H1 (cell line): Measurements from ENCODE around the gene SIGLEC6. TPM values are rescaled to one million over a fixed set of nuclear protein-coding genes. Genes with fewer than 3 reads are reported as not detected.

Experiments
- CTCF ChIA-PET: fragments of 300-600 bp; sonication (Branson Sonifier 250); formaldehyde crosslinking; loops from one replicate; lab custom pipeline; 2021; ENCODE audit not compliant: partially characterized antibody; lab: Charles Lee
- POLR2A ChIA-PET: fragments of 300-600 bp; sonication (Branson Sonifier 250); formaldehyde crosslinking; loops from one replicate; lab custom pipeline; 2021; ENCODE audit warnings: inconsistent platforms; ENCODE audit not compliant: partially characterized antibody; lab: Charles Lee
- DNase-seq, 2 experiments: peaks; one replicate each; pipeline versions ENCODE4 v3.0.0 to v3.0.0-alpha.2; 2010 to 2022; ENCODE audit warnings: low spot score in 2 of 2, low read depth in 1 of 2, mixed read lengths in 1 of 2
- FAIRE-seq: peaks from 2 replicates; lab custom pipeline; 2011; peaks lifted over from hg19 to GRCh38; lab: Jason Lieb, UNC
- H2AFZ ChIP-seq: 2 replicates; pipeline ENCODE4 v1.8.1; 2012; ENCODE audit warnings: low read length, inconsistent platforms
- H2AK5ac ChIP-seq: 2 replicates; pipeline ENCODE4 v1.6.1; 2013; ENCODE audit warnings: low read depth, low read length
- H2BK120ac ChIP-seq: replicated peaks from 2 replicates; pipeline ENCODE3; 2013; ENCODE audit warnings: low read depth, low read length, inconsistent platforms
- H2BK12ac ChIP-seq: 2 replicates; pipeline ENCODE4 v1.6.1; 2013; ENCODE audit warnings: low read depth, low read length
- H2BK15ac ChIP-seq: 2 replicates; pipeline ENCODE4 v1.6.1; 2013; ENCODE audit warnings: low read length
- H2BK20ac ChIP-seq: 2 replicates; pipeline ENCODE4 v1.6.1; 2013; ENCODE audit warnings: low read length
- H2BK5ac ChIP-seq: 2 replicates; pipeline ENCODE4 v1.6.1; 2013; ENCODE audit warnings: low read depth, low read length
- H3K14ac ChIP-seq: 2 replicates; pipeline ENCODE4 v1.6.1; 2013; ENCODE audit warnings: inconsistent platforms; ENCODE audit not compliant: insufficient read length
- H3K18ac ChIP-seq: 2 replicates; pipeline ENCODE4 v1.6.1; 2013; ENCODE audit warnings: low read length; ENCODE audit errors: extremely low read depth
- H3K23ac ChIP-seq: 2 replicates; pipeline ENCODE4 v1.6.1; 2013; ENCODE audit warnings: inconsistent platforms; ENCODE audit not compliant: insufficient read length
- H3K23me2 ChIP-seq: 2 replicates; pipeline ENCODE4 v1.6.1; 2013; ENCODE audit warnings: low read depth, low read length
- H3K27ac ChIP-seq: 2 replicates; pipeline ENCODE4 v1.6.1; 2011; ENCODE audit warnings: low read depth, low read length, inconsistent platforms
- H3K27me3 ChIP-seq, 4 experiments: replicated peaks in 1 of 4; 1 replicate in 1 of 4; 2 replicates in 3 of 4; pipeline versions ENCODE4 v1.6.1 to v1.8.1; 2011 to 2013; ENCODE audit warnings: low read length in 3 of 4, mild to moderate bottlenecking in 3 of 4, inconsistent platforms in 2 of 4, mixed read lengths in 2 of 4, moderate library complexity in 1 of 4; ENCODE audit not compliant: control insufficient read depth in 3 of 4, insufficient read depth in 3 of 4; ENCODE audit errors: extremely low read depth in 1 of 4
- H3K36me3 ChIP-seq, 4 experiments: 2 replicates each; pipeline versions ENCODE4 v1.6.1 to v1.8.1; 2011 to 2013; ENCODE audit warnings: mild to moderate bottlenecking in 4 of 4, low read length in 3 of 4, moderate library complexity in 2 of 4, control low read depth in 1 of 4, inconsistent platforms in 1 of 4; ENCODE audit not compliant: insufficient read depth in 4 of 4, control insufficient read depth in 2 of 4
- H3K4ac ChIP-seq: replicated peaks from 2 replicates; pipeline ENCODE3; 2013; ENCODE audit warnings: low read length, low read depth, mixed read lengths, inconsistent platforms; ENCODE audit not compliant: insufficient read length
- H3K4me1 ChIP-seq, 4 experiments: replicated peaks in 1 of 4; 1 replicate in 1 of 4; 2 replicates in 3 of 4; pipeline versions ENCODE4 v1.6.1 to v1.8.1; 2011 to 2013; ENCODE audit warnings: low read length in 3 of 4, inconsistent platforms in 2 of 4, mixed read lengths in 1 of 4; ENCODE audit not compliant: insufficient read depth in 4 of 4, control insufficient read depth in 3 of 4
- H3K4me2 ChIP-seq, 2 experiments: 2 replicates each; pipeline versions ENCODE4 v1.6.1 to v1.8.1; 2011 to 2013; ENCODE audit warnings: low read depth in 2 of 2, low read length in 2 of 2, control low read depth in 1 of 2, inconsistent platforms in 1 of 2, mild to moderate bottlenecking in 1 of 2; ENCODE audit not compliant: insufficient read depth in 1 of 2
- H3K4me3 ChIP-seq, 4 experiments: fragments of 200-600, 300-600 bp in 1 of 4; sonication (generic), shearing (Covaris generic), sonication (Bioruptor Twin) in 1 of 4; 2 replicates each; pipeline versions ENCODE4 v1.5.1 to v1.8.1; 2011 to 2016; ENCODE audit warnings: low read length in 4 of 4, low read depth in 3 of 4, control low read depth in 2 of 4, inconsistent platforms in 2 of 4, mild to moderate bottlenecking in 2 of 4, mixed read lengths in 1 of 4, moderate library complexity in 1 of 4; ENCODE audit not compliant: insufficient read depth in 2 of 4; ENCODE audit errors: extremely low read depth in 1 of 4
- H3K56ac ChIP-seq: replicated peaks from 2 replicates; pipeline ENCODE3; 2013; ENCODE audit warnings: low read depth, mild to moderate bottlenecking, mixed read lengths, low read length, inconsistent platforms; ENCODE audit not compliant: insufficient read length
- H3K79me1 ChIP-seq: 2 replicates; pipeline ENCODE4 v1.6.1; 2013; ENCODE audit warnings: low read depth, low read length, control low read depth
- H3K79me2 ChIP-seq, 2 experiments: 2 replicates each; pipeline versions ENCODE4 v1.6.1 to v1.8.1; 2012 to 2013; ENCODE audit warnings: low read length in 2 of 2, mild to moderate bottlenecking in 2 of 2, inconsistent platforms in 1 of 2; ENCODE audit not compliant: insufficient read depth in 2 of 2, control insufficient read depth in 1 of 2
- H3K9ac ChIP-seq, 4 experiments: replicated peaks in 1 of 4; 1 replicate in 1 of 4; 2 replicates in 3 of 4; pipeline versions ENCODE4 v1.6.1 to v1.8.1; 2011 to 2013; ENCODE audit warnings: low read depth in 3 of 4, low read length in 3 of 4, control low read depth in 2 of 4, mild to moderate bottlenecking in 2 of 4, moderate library complexity in 2 of 4, inconsistent platforms in 1 of 4; ENCODE audit errors: extremely low read depth in 1 of 4
- H3K9me3 ChIP-seq, 2 experiments: 2 replicates each; pipeline versions ENCODE4 v1.6.1 to v1.8.1; 2012 to 2013; ENCODE audit warnings: mild to moderate bottlenecking in 2 of 2, moderate library complexity in 2 of 2, control low read depth in 1 of 2, inconsistent platforms in 1 of 2, low read depth in 1 of 2, low read length in 1 of 2, mixed read lengths in 1 of 2; ENCODE audit not compliant: insufficient read depth in 2 of 2
- H4K20me1 ChIP-seq, 2 experiments: replicated peaks in 1 of 2; 2 replicates each; pipeline versions ENCODE3 to v1.8.1; 2011 to 2013; ENCODE audit warnings: inconsistent platforms in 2 of 2, low read length in 2 of 2, mild to moderate bottlenecking in 1 of 2; ENCODE audit not compliant: insufficient read depth in 2 of 2, control insufficient read depth in 1 of 2
- H4K5ac ChIP-seq: 2 replicates; pipeline ENCODE4 v1.6.1; 2013; ENCODE audit warnings: low read length, low read depth, mixed read lengths, inconsistent platforms; ENCODE audit not compliant: insufficient read length
- H4K8ac ChIP-seq: 2 replicates; pipeline ENCODE4 v1.8.0; 2013; ENCODE audit warnings: mild to moderate bottlenecking, moderate library complexity, low read length, inconsistent platforms; ENCODE audit not compliant: insufficient read depth; ENCODE audit errors: extremely low read depth
- H4K91ac ChIP-seq: replicated peaks from 2 replicates; pipeline ENCODE3; 2013; ENCODE audit warnings: low read length, mixed read lengths, inconsistent platforms; ENCODE audit not compliant: insufficient read length
- CTBP2 ChIP-seq: IDR thresholded peaks from 2 replicates; pipeline ENCODE4 v1.7.0; 2011; ENCODE audit warnings: borderline replicate concordance, mild to moderate bottlenecking, moderate library complexity, mixed read lengths, low read length; ENCODE audit not compliant: insufficient read depth, insufficient read length
- EP300 ChIP-seq, 2 experiments: IDR thresholded peaks; 1 replicate in 1 of 2; 2 replicates in 1 of 2; pipeline ENCODE4 v1.6.1; 2011 to 2012; ENCODE audit warnings: low read depth in 2 of 2, low read length in 2 of 2, mild to moderate bottlenecking in 2 of 2, borderline replicate concordance in 1 of 2, inconsistent platforms in 1 of 2, moderate library complexity in 1 of 2
- HDAC2 ChIP-seq, 2 experiments: fragments of 300-600 bp in 1 of 2; sonication (generic) in 1 of 2; IDR thresholded peaks; 2 replicates each; pipeline ENCODE4 v1.6.1; 2011 to 2012; ENCODE audit warnings: low read depth in 2 of 2, low read length in 2 of 2, mild to moderate bottlenecking in 2 of 2, moderate library complexity in 2 of 2, borderline replicate concordance in 1 of 2, inconsistent platforms in 1 of 2
- JUN ChIP-seq: IDR thresholded peaks from 2 replicates; pipeline ENCODE4 v1.6.1; 2011; ENCODE audit warnings: low read depth, mild to moderate bottlenecking, improper control_type of control experiment, low read length
- MAX ChIP-seq: IDR thresholded peaks from 2 replicates; pipeline ENCODE4 v1.6.1; 2012; ENCODE audit warnings: inconsistent platforms
- NANOG ChIP-seq: IDR thresholded peaks from 2 replicates; pipeline ENCODE4 v1.6.1; 2011; ENCODE audit warnings: low read length, low read depth, mild to moderate bottlenecking, inconsistent platforms; ENCODE audit not compliant: insufficient read depth, poor library complexity, severe bottlenecking
- POU5F1 ChIP-seq: IDR thresholded peaks from 2 replicates; pipeline ENCODE4 v1.6.1; 2011; ENCODE audit warnings: low read depth, mild to moderate bottlenecking, low read length, moderate library complexity
- SUZ12 ChIP-seq: fragments of 200-600 bp; sonication (generic); IDR thresholded peaks from 2 replicates; pipeline ENCODE4 v1.6.1; 2012; ENCODE audit warnings: mild to moderate bottlenecking, inconsistent platforms, low read length, moderate library complexity, mixed read lengths
- TBP ChIP-seq: IDR thresholded peaks from 2 replicates; pipeline ENCODE4 v1.6.1; 2011; ENCODE audit warnings: low read depth, low read length, improper control_type of control experiment
- WGBS, 2 experiments: shearing (Covaris generic) in 1 of 2; methylation state at CpG; one replicate each; pipeline versions ENCODE4 v1.1.6 to v1.1.7; 2013 to 2015; ENCODE audit warnings: low lambda C conversion rate in 2 of 2, mixed read lengths in 2 of 2, inconsistent platforms in 1 of 2, low coverage in 1 of 2, missing lambda C conversion rate in 1 of 2; ENCODE audit not compliant: insufficient replicate concordance in 2 of 2, insufficient coverage in 1 of 2, insufficient read length in 1 of 2; ENCODE audit errors: extremely low coverage in 1 of 2, missing lambda C conversion rate in 1 of 2; 5-methylcytosine and 5-hydroxymethylcytosine counted together
- polyA plus RNA-seq, 7 experiments: library from polyadenylated mRNA; depleted of rRNA in 3 of 7; stranded (reverse) in 5 of 7; unstranded in 2 of 7; fragments of >200 nt in 5 of 7; fragments of 200-250 nt in 2 of 7; gene quantifications; 1 replicate in 5 of 7; 2 replicates in 1 of 7; 4 replicates in 1 of 7; pipeline versions ENCODE4 v1.2.1 to v1.2.3, GENCODE V29; 2011 to 2013; ENCODE audit warnings: missing spikeins in 2 of 7, mixed read lengths in 2 of 7
- total RNA-seq: library from RNA; stranded (reverse); fragmentation: NEBNext Ultra II Directional; extraction: Animal tissue kit (Norgen Biotek cat#: 25700); gene quantifications from 2 replicates; pipeline ENCODE4 v1.2.1, GENCODE V29; 2021
- TF ChIP-seq, protein P1 (sequence below), 3 experiments: IDR thresholded peaks; 1 replicate in 2 of 3; 2 replicates in 1 of 3; pipeline versions ENCODE4 v1.5.1 to v1.6.1; 2011; ENCODE audit warnings: low read length in 3 of 3, mild to moderate bottlenecking in 3 of 3, inconsistent platforms in 2 of 3, low read depth in 1 of 3, moderate library complexity in 1 of 3; ENCODE audit not compliant: insufficient read depth in 1 of 3; ENCODE audit errors: control extremely low read depth in 1 of 3

SIGLEC6 gene
- total and polyA plus RNA-seq, 2 of the 8 experiments (the other 6 are each of a cell fraction or from before 2014, with no cell fraction given), result 0.05 TPM; not detected in 1

DNA sequence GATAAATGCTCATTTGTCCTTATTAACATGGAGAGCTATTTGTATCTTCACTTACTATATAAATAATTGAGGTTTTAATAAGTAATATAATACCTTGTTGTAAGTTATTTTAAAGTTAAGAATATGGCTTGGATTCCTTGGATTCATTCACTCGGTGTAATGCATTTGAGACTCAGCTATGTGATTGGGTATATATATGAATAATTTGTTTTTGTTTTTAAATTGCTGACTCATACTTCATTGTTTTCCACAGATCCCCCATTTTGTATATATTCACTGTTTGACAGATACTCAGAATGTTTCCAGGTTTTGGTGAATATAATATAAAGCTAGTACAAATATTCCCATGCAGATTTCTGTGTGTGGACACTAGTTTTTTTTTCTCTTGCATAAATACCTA lies 59.9 kb downstream of the SIGLEC6 start:
- no peak overlapping the region for H2BK120ac ChIP-seq
- no peak overlapping the region for H3K23ac ChIP-seq
- H4K91ac ChIP-seq, result no peak overlapping the region
- H3K27me3 ChIP-seq, result no peaks in the 10 kb centered on the region; a peak in 1 of 7 replicates
- no peak for FAIRE-seq
- H3K23me2 ChIP-seq, result no peaks in the 10 kb centered on the region
- no peak overlapping the region for H2AK5ac ChIP-seq
- no peak overlapping the region for H3K14ac ChIP-seq
- no peaks in the 10 kb centered on the region for H3K4me1 ChIP-seq
- H3K4ac ChIP-seq, result no peak overlapping the region
- ChIA-PET CTCF (interaction anchor here (0.6 to 6.6 kb wide), 12 partner anchors 11 to 290 kb away, joined by 3 to 83 read pairs (median 3); no protein-coding TSS in a partner anchor), POLR2A (no interaction called here)
- H4K8ac ChIP-seq, result no peak overlapping the region
- H3K4me2 ChIP-seq, result no peak overlapping the region
- no peak overlapping the region for H3K9ac ChIP-seq
- no peaks in the 10 kb centered on the region for H3K79me2 ChIP-seq
- no peak overlapping the region for H3K27ac ChIP-seq
- no peak overlapping the region for H3K4me3 ChIP-seq
- no peaks in the 10 kb centered on the region for H3K79me1 ChIP-seq
- no peak overlapping the region for H2BK15ac ChIP-seq
- peaks cover 7 to 24% of the 10 kb centered on the region in 2 experiments; a peak in 3 of 4 replicates for H3K9me3 ChIP-seq
- WGBS, 2 experiments, result 88% methylated on average over 1 of the region's 1 CpG; no CpG with 5 or more reads in 1 of the 2 experiments
- H3K56ac ChIP-seq, result no peak overlapping the region
- no peak overlapping the region for H3K18ac ChIP-seq
- no peak for DNase-seq
- no peak overlapping the region for H2AFZ ChIP-seq
- no peak overlapping the region for H2BK20ac ChIP-seq
- H2BK12ac ChIP-seq, result no peak overlapping the region
- no peaks in the 10 kb centered on the region for H3K36me3 ChIP-seq
- H4K20me1 ChIP-seq, result no peaks in the 10 kb centered on the region
- H4K5ac ChIP-seq, result no peak overlapping the region
- no peak overlapping the region for H2BK5ac ChIP-seq
- TF ChIP-seq CTBP2 (no peak), JUN (no peak), HDAC2 (IDR thresholded peaks at IDR 0.05; ENCODE audit: borderline replicate concordance in 1 of 2, low read depth in 2 of 2, low read length in 2 of 2) (no peak), TBP (no peak), POU5F1 (no peak), NANOG (no peak), EP300 (IDR thresholded peaks at IDR 0.05; ENCODE audit: borderline replicate concordance in 1 of 2, low read depth in 2 of 2, low read length in 2 of 2) (no peak), MAX (no peak), SUZ12 (no peak)
- TF ChIP-seq, protein P1, sequence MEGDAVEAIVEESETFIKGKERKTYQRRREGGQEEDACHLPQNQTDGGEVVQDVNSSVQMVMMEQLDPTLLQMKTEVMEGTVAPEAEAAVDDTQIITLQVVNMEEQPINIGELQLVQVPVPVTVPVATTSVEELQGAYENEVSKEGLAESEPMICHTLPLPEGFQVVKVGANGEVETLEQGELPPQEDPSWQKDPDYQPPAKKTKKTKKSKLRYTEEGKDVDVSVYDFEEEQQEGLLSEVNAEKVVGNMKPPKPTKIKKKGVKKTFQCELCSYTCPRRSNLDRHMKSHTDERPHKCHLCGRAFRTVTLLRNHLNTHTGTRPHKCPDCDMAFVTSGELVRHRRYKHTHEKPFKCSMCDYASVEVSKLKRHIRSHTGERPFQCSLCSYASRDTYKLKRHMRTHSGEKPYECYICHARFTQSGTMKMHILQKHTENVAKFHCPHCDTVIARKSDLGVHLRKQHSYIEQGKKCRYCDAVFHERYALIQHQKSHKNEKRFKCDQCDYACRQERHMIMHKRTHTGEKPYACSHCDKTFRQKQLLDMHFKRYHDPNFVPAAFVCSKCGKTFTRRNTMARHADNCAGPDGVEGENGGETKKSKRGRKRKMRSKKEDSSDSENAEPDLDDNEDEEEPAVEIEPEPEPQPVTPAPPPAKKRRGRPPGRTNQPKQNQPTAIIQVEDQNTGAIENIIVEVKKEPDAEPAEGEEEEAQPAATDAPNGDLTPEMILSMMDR (IDR thresholded peaks at IDR 0.05; ENCODE audit: control extremely low read depth in 1 of 3, insufficient read depth in 1 of 3, low read depth in 1 of 3, low read length in 3 of 3), result no peak
